H9 (cell line): Measurements from ENCODE around the gene VCX3B. TPM values are rescaled to one million over a fixed set of nuclear protein-coding genes. Genes with fewer than 3 reads are reported as not detected.

Experiments
- DNase-seq: peaks from one replicate; pipeline ENCODE4 v3.0.0-alpha.2; 2017
- H2AFZ ChIP-seq: one replicate; pipeline ENCODE4 v1.6.1; 2013; ENCODE audit warnings: mild to moderate bottlenecking, low read length, control low read depth, moderate library complexity
- H2AK5ac ChIP-seq: 2 replicates; pipeline ENCODE4 v1.6.1; 2013; ENCODE audit warnings: low read length, control low read depth, mixed read lengths; ENCODE audit not compliant: insufficient read length
- H2BK120ac ChIP-seq: one replicate; pipeline ENCODE4 v1.6.1; 2013; ENCODE audit warnings: low read depth, mild to moderate bottlenecking, low read length, control low read depth, inconsistent platforms; ENCODE audit not compliant: poor library complexity, severe bottlenecking
- H2BK12ac ChIP-seq: 2 replicates; pipeline ENCODE4 v1.6.1; 2013; ENCODE audit warnings: low read length, control low read depth, mixed read lengths, low read depth; ENCODE audit not compliant: insufficient read length
- H2BK15ac ChIP-seq: 2 replicates; pipeline ENCODE4 v1.6.1; 2013; ENCODE audit warnings: low read depth, low read length, control low read depth
- H2BK20ac ChIP-seq: one replicate; pipeline ENCODE4 v1.6.1; 2013; ENCODE audit warnings: low read depth, mild to moderate bottlenecking, low read length, control low read depth, inconsistent platforms; ENCODE audit not compliant: poor library complexity, severe bottlenecking
- H2BK5ac ChIP-seq: 2 replicates; pipeline ENCODE4 v1.6.1; 2013; ENCODE audit warnings: low read length, control low read depth, mixed read lengths; ENCODE audit not compliant: insufficient read length
- H3K14ac ChIP-seq: 2 replicates; pipeline ENCODE4 v1.6.1; 2013; ENCODE audit warnings: low read length, control low read depth; ENCODE audit not compliant: insufficient read depth
- H3K18ac ChIP-seq: 2 replicates; pipeline ENCODE4 v1.6.1; 2013; ENCODE audit warnings: low read depth, mild to moderate bottlenecking, mixed read lengths, low read length, control low read depth; ENCODE audit not compliant: insufficient read length
- H3K23ac ChIP-seq: 2 replicates; pipeline ENCODE4 v1.6.1; 2013; ENCODE audit warnings: low read length, control low read depth, mixed read lengths, low read depth; ENCODE audit not compliant: insufficient read length
- H3K23me2 ChIP-seq: 2 replicates; pipeline ENCODE4 v1.6.1; 2013; ENCODE audit warnings: low read depth, mild to moderate bottlenecking, mixed read lengths, low read length, control low read depth; ENCODE audit not compliant: insufficient read length, poor library complexity, severe bottlenecking
- H3K27ac ChIP-seq: 2 replicates; pipeline ENCODE4 v1.5.1; 2013; ENCODE audit warnings: low read length, control low read depth, mixed read lengths, low read depth; ENCODE audit not compliant: insufficient read length
- H3K27me3 ChIP-seq: 2 replicates; pipeline ENCODE4 v1.6.1; 2013; ENCODE audit warnings: low read length, control low read depth, inconsistent platforms; ENCODE audit not compliant: insufficient read depth
- H3K4ac ChIP-seq: 2 replicates; pipeline ENCODE4 v1.6.1; 2013; ENCODE audit warnings: low read depth, mild to moderate bottlenecking, control low read depth, inconsistent platforms, low read length, moderate library complexity
- H3K4me1 ChIP-seq: 2 replicates; pipeline ENCODE4 v1.6.1; 2013; ENCODE audit warnings: low read length, control low read depth, inconsistent platforms; ENCODE audit not compliant: insufficient read depth
- H3K4me2 ChIP-seq: 2 replicates; pipeline ENCODE4 v1.6.1; 2013; ENCODE audit warnings: low read length, control low read depth, mixed read lengths; ENCODE audit not compliant: insufficient read length, insufficient read depth
- H3K56ac ChIP-seq: 2 replicates; pipeline ENCODE4 v1.6.1; 2013; ENCODE audit warnings: low read depth, mild to moderate bottlenecking, mixed read lengths, low read length, control low read depth; ENCODE audit not compliant: insufficient read length
- H3K79me1 ChIP-seq: 2 replicates; pipeline ENCODE4 v1.6.1; 2013; ENCODE audit warnings: low read depth, mild to moderate bottlenecking, moderate library complexity, low read length, control low read depth, inconsistent platforms; ENCODE audit not compliant: insufficient read depth, poor library complexity, severe bottlenecking
- H3K79me2 ChIP-seq: 2 replicates; pipeline ENCODE4 v1.6.1; 2013; ENCODE audit warnings: low read length, control low read depth, inconsistent platforms; ENCODE audit not compliant: insufficient read depth
- H3K9ac ChIP-seq: 2 replicates; pipeline ENCODE4 v1.6.1; 2013; ENCODE audit warnings: low read length, control low read depth, mixed read lengths; ENCODE audit not compliant: insufficient read length; ENCODE audit errors: extremely low read depth
- H3K9me3 ChIP-seq: one replicate; pipeline ENCODE4 v1.6.1; 2013; ENCODE audit warnings: low read depth, low read length, inconsistent platforms; ENCODE audit not compliant: control insufficient read depth
- H3T11ph ChIP-seq: one replicate; pipeline ENCODE4 v1.6.1; 2013; ENCODE audit warnings: mild to moderate bottlenecking, low read length, control low read depth, inconsistent platforms
- H4K20me1 ChIP-seq: one replicate; pipeline ENCODE4 v1.6.1; 2013; ENCODE audit not compliant: control insufficient read depth, insufficient read length, insufficient read depth
- H4K5ac ChIP-seq: 2 replicates; pipeline ENCODE4 v1.6.1; 2013; ENCODE audit warnings: low read depth, mild to moderate bottlenecking, mixed read lengths, low read length, control low read depth; ENCODE audit not compliant: insufficient read length
- H4K8ac ChIP-seq: replicated peaks from 2 replicates; pipeline ENCODE4 v1.6.1; 2013; ENCODE audit warnings: low read length, control low read depth, mixed read lengths, low read depth; ENCODE audit not compliant: insufficient read length
- H4K91ac ChIP-seq: 2 replicates; pipeline ENCODE4 v1.6.1; 2013; ENCODE audit warnings: low read depth, mild to moderate bottlenecking, moderate library complexity, mixed read lengths, low read length, control low read depth; ENCODE audit not compliant: insufficient read length
- H3K27ac Mint-ChIP-seq, 3 experiments: 2 replicates in 2 of 3; 3 replicates in 1 of 3; pipeline ENCODE4 v1.8.0; 2020 to 2021; ENCODE audit warnings: mixed read lengths in 3 of 3, mild to moderate bottlenecking in 1 of 3, moderate library complexity in 1 of 3
- H3K27me3 Mint-ChIP-seq: 2 replicates; pipeline ENCODE4 v1.8.0; 2021; ENCODE audit warnings: low read depth, mild to moderate bottlenecking, moderate library complexity, mixed read lengths
- H3K36me3 Mint-ChIP-seq, 3 experiments: 2 replicates in 2 of 3; 3 replicates in 1 of 3; pipeline ENCODE4 v1.8.0; 2020 to 2021; ENCODE audit warnings: low read depth in 3 of 3, mixed read lengths in 3 of 3; ENCODE audit not compliant: insufficient read depth in 1 of 3
- H3K4me1 Mint-ChIP-seq, 2 experiments: 2 replicates each; pipeline ENCODE4 v1.8.0; 2020; ENCODE audit warnings: mixed read lengths in 2 of 2
- H3K4me3 Mint-ChIP-seq, 2 experiments: 2 replicates in 1 of 2; 3 replicates in 1 of 2; pipeline ENCODE4 v1.8.0; 2020 to 2021; ENCODE audit warnings: mild to moderate bottlenecking in 2 of 2, mixed read lengths in 2 of 2, moderate library complexity in 1 of 2
- H3K9me3 Mint-ChIP-seq, 2 experiments: 2 replicates in 1 of 2; 3 replicates in 1 of 2; pipeline ENCODE4 v1.8.0; 2020; ENCODE audit warnings: mild to moderate bottlenecking in 2 of 2, mixed read lengths in 2 of 2, moderate library complexity in 1 of 2
- WGBS: extraction: QIAGEN DNeasy Blood & Tissue Kit; methylation state at CpG from one replicate; pipeline ENCODE4 v1.1.7; 2013; ENCODE audit warnings: missing lambda C conversion rate, low lambda C conversion rate, mixed read lengths; ENCODE audit not compliant: insufficient read length; ENCODE audit errors: extremely low coverage; 5-methylcytosine and 5-hydroxymethylcytosine counted together
- total RNA-seq: library from RNA; stranded (reverse); gene quantifications from 2 replicates; pipeline ENCODE4 v1.2.1, GENCODE V29; 2021
- TF ChIP-seq, protein P1 (sequence below): fragments of 200-600 bp; sonication (generic); conservative IDR thresholded peaks from 3 replicates; pipeline ENCODE4 v1.8.0; 2021; ENCODE audit warnings: antibody characterized with exemption, mild to moderate bottlenecking

Gene VCX3B
- total RNA-seq, 1 experiment from 2014 or later, result not detected

GRCh38 chrX:8424912-8425311 is 39.7 kb upstream of the VCX3B start:
- peaks cover 3% of the 10 kb centered on the region in 2 experiments for H3K4me1 Mint-ChIP-seq
- H2BK120ac ChIP-seq, result no peak overlapping the region
- no peak overlapping the region for H2BK15ac ChIP-seq
- H3K9me3 ChIP-seq, result no peaks in the 10 kb centered on the region
- H3K56ac ChIP-seq, result no peak overlapping the region
- H3K14ac ChIP-seq, result no peak overlapping the region
- H3K9ac ChIP-seq, result no peak overlapping the region
- peaks cover 2% of the 10 kb centered on the region; the same call in 1 of the 2 replicates for H3K4me1 ChIP-seq
- H3K23ac ChIP-seq, result no peak overlapping the region
- no peak overlapping the region; a peak in 1 of 7 replicates for H3K27ac Mint-ChIP-seq
- H3K27ac ChIP-seq, result no peak overlapping the region
- DNase-seq, result no peak
- no peak overlapping the region for H4K8ac ChIP-seq
- H3K4me2 ChIP-seq, result no peak overlapping the region
- H3K23me2 ChIP-seq, result no peaks in the 10 kb centered on the region
- H4K5ac ChIP-seq, result no peak overlapping the region
- no peak overlapping the region for H3T11ph ChIP-seq
- WGBS, result no CpG with 5 or more reads among the region's 1 CpG
- no peak overlapping the region for H2AK5ac ChIP-seq
- no peaks in the 10 kb centered on the region for H4K20me1 ChIP-seq
- no peaks in the 10 kb centered on the region for H3K9me3 Mint-ChIP-seq
- H2BK5ac ChIP-seq, result no peak overlapping the region
- H3K4me3 Mint-ChIP-seq, result no peak overlapping the region
- no peak overlapping the region for H2AFZ ChIP-seq
- H2BK12ac ChIP-seq, result no peak overlapping the region
- no peak overlapping the region for H4K91ac ChIP-seq
- H3K36me3 Mint-ChIP-seq, result no peaks in the 10 kb centered on the region; a peak in 1 of 7 replicates
- no peaks in the 10 kb centered on the region for H3K79me2 ChIP-seq
- H3K4ac ChIP-seq, result no peak overlapping the region
- no peak overlapping the region for H3K18ac ChIP-seq
- H3K27me3 Mint-ChIP-seq, result no peaks in the 10 kb centered on the region
- no peak overlapping the region for H2BK20ac ChIP-seq
- TF ChIP-seq, protein P1, sequence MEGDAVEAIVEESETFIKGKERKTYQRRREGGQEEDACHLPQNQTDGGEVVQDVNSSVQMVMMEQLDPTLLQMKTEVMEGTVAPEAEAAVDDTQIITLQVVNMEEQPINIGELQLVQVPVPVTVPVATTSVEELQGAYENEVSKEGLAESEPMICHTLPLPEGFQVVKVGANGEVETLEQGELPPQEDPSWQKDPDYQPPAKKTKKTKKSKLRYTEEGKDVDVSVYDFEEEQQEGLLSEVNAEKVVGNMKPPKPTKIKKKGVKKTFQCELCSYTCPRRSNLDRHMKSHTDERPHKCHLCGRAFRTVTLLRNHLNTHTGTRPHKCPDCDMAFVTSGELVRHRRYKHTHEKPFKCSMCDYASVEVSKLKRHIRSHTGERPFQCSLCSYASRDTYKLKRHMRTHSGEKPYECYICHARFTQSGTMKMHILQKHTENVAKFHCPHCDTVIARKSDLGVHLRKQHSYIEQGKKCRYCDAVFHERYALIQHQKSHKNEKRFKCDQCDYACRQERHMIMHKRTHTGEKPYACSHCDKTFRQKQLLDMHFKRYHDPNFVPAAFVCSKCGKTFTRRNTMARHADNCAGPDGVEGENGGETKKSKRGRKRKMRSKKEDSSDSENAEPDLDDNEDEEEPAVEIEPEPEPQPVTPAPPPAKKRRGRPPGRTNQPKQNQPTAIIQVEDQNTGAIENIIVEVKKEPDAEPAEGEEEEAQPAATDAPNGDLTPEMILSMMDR, result no peak
- H3K79me1 ChIP-seq, result no peaks in the 10 kb centered on the region
- no peaks in the 10 kb centered on the region for H3K27me3 ChIP-seq
